A673 (cell line): ENCODE measurements around the gene ASAP2.

ENCODE experiments used
- CTCF ChIP-seq: fragments of 300-800, 200-600 bp; sonication (generic); conservative IDR thresholded peaks from 2 replicates; pipeline ENCODE4 v1.5.1; 2017; ENCODE audit warnings: low read depth, mild to moderate bottlenecking, antibody characterized with exemption, low read length, moderate library complexity, mixed read lengths
- EZH2 ChIP-seq: fragments of 200-600 bp; sonication (generic); IDR thresholded peaks from 2 replicates; pipeline ENCODE4 v1.6.1; 2017; ENCODE audit warnings: borderline replicate concordance, low read depth, mild to moderate bottlenecking, mixed read lengths, antibody characterized with exemption, low read length; ENCODE audit not compliant: poor library complexity, severe bottlenecking

- TF ChIP-seq CTCF (no peak), EZH2 (no peak)
Observed at GRCh38 chr2:9248363-9248762, 41.8 kb downstream of the ASAP2 start.
